Ecto neural progenitor cell (in vitro differentiated cells): ENCODE data around the gene UCK1.

ENCODE experiments used
- DNase-seq: peaks from one replicate; pipeline ENCODE4 v3.0.0-alpha.2; 2018; ENCODE audit warnings: low spot score

Gene UCK1

DNA sequence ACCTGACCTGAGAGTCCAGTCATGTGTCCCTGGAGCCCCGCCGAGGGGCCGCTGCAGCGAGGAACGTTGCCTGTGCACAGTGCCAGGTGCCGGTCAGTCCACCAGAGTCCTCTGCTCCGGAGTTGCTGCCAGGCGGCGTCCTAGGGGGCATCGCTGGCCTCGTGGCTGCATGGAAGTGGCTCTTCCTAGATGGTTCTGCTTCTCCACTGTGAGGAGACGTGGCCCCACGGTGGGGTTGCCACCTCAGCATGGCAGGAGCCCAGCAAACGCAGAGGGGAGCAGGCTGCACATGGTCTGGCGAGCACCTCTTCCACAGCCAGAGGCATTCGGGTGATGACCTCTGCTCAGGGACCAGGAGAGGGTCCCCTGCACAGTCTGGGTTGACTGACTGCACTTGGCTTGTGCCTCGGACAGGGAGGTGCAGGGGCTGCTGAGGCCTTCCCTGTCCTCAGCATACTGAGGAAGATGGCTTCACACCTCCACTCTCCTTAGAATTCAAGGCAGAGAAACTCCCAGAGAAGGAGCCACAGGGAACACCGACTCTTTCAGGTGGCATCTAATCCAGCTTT, 54.2 kb downstream of the UCK1 start:
- no peak for DNase-seq

DNA sequence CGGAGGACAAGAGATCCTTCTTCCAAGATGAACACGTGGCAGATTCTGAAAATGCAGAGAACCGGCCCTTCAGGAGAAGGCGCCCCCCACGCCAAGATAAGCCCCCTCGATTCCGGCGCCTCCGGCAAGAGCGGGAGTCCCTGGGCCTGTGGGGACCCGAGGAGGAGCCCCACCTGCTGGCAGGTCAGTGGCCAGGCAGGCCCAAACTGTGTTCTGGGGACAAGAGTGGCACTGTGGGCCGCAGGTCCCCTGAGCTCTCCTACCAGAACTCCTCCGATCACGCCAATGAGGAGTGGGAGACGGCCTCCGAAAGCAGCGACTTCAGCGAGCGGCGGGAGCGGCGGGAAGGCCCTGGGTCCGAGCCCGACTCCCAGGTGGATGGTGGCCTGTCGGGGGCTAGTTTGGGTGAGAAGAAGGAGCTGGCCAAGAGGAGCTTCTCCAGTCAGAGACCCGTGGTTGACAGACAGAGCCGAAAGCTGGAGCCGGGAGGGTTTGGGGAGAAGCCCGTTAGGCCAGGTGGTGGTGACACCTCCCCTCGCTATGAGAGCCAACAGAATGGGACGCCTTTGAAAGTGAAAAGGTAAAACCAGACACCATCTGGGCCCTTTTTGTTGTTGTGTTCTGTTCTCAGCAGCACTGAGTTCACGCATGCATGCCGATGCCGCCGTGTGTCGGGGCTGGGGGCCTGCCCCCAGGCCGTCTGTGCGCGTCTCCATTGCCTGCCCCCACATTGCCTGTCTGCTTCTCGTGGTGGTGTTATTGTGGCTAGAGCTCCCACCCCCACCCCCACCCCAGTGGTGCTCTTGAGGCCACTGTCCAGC, 54.9 kb downstream of the UCK1 start:
- no peak for DNase-seq

DNA sequence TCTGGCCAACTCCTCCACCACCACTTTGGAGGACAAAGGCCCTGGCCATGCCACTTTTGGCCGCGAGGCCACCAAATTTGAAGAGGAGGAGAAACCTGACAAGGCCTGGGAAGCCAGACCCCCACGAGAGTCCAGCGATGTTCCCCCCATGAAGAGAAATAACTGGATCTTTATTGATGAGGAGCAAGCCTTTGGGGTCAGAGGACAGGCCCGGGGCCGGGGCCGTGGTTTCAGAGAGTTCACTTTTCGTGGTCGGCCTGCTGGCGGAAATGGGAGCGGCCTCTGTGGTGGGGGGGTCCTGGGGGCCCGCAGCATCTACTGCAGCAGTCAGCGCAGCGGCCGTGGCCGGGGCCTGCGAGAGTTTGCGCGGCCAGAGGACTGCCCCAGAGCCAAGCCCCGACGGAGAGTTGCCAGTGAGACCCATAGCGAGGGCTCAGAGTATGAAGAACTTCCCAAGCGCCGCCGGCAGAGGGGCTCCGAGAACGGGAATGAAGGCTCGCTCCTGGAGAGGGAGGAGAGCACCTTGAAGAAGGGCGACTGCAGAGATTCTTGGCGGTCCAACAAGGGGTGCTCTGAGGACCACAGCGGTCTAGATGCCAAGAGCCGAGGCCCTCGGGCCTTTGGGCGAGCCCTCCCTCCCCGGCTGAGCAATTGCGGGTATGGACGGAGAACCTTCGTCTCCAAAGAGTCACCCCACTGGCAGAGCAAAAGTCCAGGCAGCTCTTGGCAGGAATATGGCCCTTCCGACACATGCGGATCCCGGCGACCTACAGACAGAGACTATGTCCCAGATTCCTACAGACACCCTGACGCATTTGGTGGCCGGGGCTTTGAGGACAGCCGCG, 55.7 kb downstream of the UCK1 start:
- DNase-seq: no peak

DNA sequence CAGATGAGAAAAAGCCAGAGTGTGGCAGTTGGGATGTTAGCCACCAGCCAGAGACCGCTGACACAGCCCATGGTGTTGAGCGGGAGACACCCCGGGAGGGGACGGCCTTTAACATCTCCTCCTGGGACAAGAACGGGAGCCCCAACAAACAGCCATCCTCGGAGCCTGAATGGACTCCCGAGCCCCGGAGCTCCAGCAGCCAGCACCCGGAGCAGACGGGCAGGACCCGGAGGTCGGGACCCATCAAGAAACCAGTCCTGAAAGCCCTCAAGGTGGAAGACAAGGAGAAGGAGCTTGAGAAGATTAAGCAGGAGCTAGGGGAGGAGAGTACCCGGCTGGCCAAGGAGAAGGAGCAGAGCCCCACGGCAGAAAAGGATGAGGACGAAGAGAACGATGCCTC, 56.4 kb downstream of the UCK1 start:
- DNase-seq: no peak

DNA sequence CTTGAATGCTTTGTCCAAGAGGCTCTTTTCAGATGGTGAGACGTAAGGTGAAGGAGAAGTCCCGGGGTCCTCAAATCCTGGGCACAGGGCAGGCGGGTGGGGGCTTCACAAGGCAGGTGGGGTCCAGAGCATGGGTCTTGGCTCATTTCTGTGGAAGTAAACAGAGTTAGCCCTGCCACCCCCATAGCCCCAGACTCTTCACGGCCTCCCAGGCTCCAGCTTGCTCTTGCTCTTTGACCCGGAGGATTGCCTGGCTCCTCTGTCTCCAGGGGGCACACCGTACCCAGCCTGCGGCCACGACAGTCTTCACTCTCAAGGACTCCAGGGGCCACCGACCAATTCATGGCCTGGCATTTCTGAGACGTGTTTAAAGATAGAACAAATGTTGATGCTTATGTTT, 57.2 kb downstream of the UCK1 start:
- no peak for DNase-seq
